GM21360 (cell line): Measurements from ENCODE around the gene LZTS3.
A peak's percentile ranks its signal among the peaks of the same experiment; 100 is the strongest.
"Not testable (repeated sequence)": the region's sequence is repeated elsewhere in the genome, so short reads cannot be mapped to it uniquely, and the experiment has no call there.

Source experiments
- ATAC-seq: cut with Tn5 transposase; IDR thresholded peaks from one replicate; pipeline ENCODE4 v1.9.1; 2021; ENCODE audit warnings: mild to moderate bottlenecking, moderate library complexity; ENCODE audit not compliant: unreplicated experiment

LZTS3 gene

DNA sequence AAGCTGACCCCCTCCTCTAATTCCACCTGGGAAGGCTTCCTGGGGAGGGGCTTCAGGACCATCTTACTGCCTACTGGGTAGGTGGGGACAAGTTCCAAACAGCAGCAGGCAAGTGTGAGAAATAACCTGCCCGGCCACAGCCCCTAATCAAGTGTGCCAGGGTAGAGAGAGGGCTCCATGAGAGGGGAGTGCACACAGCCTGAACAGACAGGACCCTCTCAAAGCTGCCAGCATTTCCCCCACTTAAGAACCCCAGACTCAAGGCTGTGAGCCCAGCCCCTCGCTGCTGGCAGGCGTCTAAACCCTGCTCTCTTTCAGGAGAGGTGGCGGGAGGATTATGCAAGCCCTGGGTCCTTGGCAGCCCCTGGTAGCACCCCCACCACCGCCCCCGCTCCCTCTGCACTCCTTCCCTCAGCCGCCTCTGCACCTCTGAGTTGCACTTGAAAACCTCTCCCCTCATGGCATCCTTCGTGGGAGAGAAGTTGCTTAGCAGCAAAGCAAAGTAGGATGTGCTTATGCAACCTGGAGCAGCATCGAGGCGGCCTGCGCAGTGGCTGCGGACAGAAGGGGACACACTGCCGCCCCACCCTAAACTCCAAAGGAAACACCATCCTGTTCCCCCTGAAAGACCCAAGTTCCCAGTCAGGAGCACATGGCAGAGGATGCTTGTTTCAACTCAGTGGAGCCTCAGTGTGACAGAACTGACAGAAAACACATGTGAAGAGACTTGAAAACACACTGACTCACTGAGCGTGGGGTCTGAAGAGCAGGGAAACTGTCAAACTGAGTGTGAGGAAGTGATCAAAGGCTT, 20.7 kb upstream of the LZTS3 start:
- ATAC-seq, result no peak

DNA sequence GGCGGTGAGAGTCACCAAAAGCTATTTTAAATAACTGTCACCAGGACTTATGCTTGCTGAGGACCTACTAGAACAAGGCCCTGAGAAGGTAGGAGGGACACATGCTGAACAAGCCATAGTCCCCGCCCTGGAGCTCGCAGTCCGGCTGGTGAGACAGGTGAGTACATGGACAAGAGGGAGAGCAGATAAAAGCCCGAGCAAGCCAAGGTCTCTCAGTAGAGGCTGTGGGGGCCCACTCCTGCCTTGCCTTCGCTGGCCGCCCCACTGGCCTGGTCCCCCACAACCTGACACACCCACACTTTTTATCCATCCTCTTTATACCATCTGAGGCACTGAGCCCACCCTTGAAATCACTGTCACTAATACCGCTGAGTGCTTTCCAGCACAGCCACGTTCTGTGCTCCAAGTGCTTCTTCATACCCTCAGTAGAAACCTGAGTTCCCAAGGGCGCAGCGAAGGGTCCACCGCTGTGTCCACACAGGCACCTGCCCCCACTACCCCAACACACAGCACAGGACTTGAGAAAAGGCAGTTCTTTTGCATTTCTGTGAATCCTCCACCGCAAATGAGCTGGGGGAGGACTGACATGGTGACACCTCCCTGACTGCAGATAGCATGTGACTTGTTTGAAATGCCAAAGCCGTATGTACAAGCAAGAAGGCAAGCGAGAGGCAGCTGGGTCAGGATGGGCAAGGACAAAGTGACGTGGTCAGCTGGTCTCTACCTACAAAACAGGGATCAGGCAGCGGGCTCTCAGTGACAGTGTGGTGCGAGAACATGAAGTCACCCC, 19.1 kb upstream of the LZTS3 start:
- ATAC-seq, result no peak

DNA sequence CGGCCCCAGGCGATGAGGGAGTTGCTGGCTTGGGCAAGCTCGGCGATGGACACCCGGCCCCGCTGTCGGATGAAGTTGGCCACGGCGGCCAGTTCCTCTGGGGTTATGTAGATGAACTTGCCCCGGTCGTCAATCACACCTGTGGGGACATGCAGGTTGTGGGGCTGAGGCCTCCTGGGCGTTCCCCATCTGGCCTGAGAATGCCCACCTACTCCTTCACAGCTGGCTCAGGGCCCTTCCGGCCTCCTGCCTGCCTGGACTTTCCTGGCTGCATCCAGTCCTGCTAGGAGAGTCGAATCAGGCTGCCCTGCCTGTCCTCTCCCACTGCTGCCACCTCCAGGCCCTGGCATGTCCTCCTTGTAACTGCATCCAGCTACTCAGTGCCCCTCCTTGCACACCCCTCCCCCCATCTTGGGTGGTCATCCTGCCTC, 17.3 kb upstream of the LZTS3 start:
- no peak for ATAC-seq

GRCh38 chr20:3189561-3190131, 16.3 kb upstream of the LZTS3 start:
- ATAC-seq, result no peak

DNA sequence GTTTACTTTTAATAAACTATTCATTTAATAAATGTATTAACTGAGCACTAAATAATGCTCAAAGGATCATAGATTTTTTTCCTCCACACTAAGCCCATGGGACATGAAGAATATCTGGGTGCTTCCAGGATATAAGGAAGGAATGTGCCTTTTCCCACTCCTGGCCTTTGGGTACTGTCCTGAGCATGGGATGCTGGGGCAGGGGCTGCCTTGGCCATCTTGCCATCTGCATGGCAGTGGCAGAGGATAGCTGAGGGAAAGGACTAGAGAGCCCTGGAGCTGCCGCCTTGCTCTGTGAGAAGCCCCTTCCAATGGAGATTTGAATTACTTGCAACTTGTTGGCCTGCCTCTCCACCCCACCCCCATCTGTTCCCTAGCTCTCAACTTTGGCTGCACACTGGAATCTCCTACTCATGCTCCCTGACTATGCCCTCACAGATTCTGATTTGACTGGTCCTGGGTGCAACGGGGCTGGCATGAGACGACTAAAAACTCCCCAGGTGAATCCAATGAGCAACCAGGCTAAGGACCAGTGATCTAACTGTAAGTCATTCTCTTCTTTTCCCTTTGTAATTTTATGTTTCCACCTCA, 15.6 kb upstream of the LZTS3 start:
- no peak for ATAC-seq

DNA sequence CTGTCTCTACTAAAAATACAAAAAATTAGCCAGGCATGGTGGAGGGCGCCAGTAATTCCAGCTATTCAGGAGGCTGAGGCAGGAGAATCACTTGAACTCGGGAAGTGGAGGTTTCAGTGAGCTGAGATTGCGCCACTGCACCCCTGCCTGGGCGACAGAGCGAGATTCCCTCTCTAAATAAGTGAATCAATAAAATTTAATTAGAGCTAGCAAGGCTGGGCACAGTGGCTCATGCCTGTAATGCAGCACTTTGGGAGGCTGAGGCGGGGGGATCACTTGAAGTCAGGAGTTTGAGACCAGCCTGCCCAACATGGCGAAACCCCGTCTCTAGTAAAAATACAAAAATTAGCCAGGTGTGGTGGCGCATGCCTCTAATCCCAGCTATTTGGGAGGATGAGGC, 14.5 kb upstream of the LZTS3 start:
- not testable (repeated sequence) for ATAC-seq

DNA sequence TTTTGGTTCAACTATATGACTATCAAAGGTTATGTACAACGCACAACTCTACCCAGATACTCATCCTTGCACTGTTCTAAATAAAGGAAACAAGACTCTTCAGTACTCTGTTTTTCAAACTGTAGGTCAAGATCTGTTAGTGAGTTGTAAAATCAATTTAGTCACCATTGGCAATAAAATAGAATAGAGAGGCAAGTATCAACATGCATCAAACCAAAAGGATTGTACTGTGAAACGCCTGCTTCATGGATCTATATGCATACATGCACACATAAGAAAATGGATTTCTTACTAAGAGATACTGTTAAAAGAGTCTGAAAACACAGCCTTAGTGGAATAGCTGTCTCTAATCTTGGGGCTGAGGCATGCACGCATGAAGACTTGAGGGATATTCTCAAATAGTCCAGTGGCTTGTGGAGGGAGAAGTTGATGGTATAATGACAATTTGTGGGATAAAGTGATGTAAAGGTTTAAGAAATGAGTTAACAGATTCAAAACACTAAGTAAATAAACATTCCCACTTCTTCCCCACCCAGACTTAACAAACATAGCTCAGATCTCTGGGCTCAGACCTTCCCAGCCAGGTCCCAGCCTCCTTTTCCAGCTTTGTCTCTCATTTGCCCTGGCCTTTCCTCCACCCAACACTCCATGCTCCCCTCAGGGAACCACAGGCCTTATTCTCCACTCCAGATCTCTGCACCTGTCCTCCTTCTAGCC, 10.7 kb upstream of the LZTS3 start:
- ATAC-seq, result no peak

GRCh38 chr20:3182429-3182828, 9.1 kb upstream of the LZTS3 start:
- not testable (repeated sequence) for ATAC-seq

DNA sequence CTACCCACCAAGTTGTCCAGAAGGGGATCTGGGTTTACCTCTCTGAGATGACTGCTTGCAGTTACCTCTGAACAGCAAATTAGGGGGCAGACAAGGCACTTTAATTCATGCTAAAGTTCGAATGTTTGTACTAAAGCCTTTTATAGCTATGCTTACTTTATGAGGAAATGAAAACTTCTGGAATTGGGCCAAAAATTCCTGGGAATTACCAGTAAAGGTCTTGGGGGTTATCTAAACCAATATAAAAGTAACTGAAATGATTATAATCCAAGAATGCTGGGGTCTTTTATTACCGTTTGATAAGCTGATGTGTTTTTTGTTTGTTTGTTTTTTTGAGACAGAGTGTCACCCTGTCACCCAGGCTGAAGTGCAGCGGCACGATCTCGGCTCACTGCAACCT, 7.9 kb upstream of the LZTS3 start:
- ATAC-seq, result no peak

GRCh38 chr20:3180319-3180718, 7.0 kb upstream of the LZTS3 start:
- ATAC-seq, result no peak

DNA sequence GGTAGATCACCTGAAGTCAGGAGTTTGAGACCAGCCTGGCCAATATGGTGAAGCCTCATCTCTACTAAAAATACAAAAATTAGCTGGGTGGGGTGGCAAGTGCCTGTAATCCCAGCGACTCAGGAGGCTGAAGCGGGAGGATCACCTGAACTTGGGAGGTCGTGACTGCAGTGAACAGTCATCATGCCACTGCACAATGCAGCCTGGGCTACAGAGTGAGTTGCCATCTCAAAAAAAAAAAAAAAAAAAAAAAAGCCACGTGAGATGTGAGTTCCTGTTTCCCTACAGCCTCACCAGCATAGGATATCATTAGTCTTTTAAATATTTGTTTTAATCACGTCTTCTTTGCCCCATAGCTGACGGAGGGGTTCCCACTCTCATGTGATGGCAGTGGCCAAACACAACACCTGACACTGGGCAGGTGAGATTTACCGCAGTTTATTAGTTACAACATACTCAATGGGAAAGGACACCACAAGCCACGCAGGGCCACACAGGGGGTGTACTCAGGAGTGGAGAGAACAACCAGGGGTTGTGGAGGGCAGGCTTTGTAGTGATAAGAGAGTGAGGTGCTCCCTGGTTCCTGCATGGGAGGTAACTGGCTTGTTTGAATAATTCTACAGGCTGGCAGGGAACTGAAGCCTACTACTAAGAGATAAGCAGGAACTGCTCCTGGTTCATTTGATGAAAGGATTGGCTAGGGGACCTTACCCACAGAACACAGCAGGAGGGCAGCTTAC, 4.6 kb upstream of the LZTS3 start:
- ATAC-seq, result no peak

DNA sequence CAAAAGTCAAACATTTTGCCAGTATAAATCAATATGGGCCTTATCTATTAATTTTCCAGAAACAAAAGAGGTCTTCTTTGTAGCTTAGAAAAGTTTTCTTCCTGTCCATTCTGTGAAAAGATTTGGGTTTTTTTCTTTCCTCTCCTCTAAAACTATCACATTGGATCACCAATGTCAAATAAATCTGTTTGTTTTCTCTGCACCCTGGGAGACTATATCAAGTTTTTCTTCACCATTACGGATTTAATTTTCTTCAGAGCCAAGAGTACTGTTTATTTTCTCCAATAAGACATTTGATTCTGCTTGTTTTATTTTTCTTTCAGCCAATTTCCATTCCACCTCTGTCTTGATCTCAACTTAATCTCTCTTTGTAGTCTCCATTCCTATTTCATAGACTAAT, 1.9 kb upstream of the LZTS3 start:
- no peak for ATAC-seq

GRCh38 chr20:3174442-3175261, 1.3 kb upstream of the LZTS3 start:
- ATAC-seq, result no peak

DNA sequence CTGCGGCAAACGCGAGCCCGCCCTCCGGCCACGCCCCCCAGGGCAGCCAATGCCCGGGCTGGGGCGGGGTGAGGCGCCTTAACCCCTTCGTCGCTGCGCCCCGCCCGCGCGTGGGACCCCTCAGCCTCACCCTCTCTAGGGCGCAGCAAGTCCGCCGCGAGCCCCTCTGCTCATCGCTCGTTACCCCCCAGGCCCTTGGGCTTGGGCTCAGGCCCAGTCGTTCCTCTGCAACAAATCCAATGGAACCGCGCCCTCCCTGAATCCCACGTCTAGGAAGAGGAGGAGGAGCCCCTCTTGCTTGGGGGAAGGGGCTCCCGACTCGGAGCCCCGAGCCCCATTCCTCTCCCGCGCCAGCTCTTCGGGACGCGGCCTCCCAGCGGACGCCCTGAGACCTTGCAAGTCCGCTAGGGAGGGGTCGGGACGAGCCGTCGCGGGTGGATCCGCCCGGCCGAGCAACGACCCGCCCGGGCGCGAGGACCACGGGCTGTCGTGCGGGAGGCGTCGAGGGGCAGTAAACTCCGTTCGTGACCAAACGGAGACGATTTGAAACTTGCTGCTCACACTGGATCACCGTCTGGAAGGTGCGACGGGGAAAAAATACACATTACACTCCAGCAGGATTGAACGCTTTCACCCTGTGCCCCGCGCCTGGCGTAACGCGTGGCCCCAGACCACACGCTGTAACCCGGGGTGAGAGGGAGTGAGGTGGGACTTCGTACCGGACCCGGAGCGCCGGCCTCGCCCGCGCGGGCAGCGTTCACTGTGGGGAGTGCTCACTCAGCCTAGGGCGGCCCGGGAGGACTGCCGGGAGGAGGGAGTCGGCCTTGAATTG, 477 bp upstream of the LZTS3 start:
- peak; percentile 15 for ATAC-seq

DNA sequence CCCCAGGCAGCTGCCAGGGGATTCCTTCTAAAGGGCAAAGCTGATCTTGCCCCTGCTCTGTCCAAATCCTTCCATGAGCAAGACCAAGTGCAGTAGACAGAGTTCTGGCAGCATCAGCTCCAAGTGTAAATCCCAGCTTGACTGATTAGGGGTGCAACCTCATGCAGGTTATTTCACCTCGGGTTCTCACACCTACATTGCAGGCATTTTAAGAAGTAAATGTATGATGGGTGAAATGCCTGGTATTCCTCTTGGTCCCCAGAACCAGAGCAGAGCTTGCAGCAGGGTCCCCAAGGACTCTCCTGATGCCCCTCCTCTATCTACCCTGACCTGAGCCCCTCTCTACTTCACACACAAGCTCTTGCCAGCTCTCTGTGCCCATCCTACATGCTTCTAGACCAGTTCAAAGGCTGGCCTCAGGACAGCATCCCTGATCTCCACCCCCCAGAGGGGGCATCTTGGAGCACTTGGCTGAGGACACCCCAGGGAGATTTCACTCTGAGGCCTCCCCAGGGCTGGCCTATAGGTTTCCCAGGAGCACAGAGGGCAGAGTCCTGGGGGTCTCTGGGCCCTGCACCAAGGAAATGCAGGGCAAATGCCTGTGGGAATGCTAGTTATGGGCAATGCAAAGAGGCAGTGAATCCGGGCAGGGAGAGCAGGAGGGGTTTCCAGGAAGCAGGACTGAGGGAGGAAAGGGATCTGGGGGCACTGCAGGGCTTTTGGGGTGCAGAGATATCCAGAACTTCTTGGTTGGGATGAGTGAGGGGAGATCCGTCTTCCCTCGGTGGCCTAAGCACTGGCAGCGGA, 1.0 kb downstream of the LZTS3 start:
- ATAC-seq, result no peak

DNA sequence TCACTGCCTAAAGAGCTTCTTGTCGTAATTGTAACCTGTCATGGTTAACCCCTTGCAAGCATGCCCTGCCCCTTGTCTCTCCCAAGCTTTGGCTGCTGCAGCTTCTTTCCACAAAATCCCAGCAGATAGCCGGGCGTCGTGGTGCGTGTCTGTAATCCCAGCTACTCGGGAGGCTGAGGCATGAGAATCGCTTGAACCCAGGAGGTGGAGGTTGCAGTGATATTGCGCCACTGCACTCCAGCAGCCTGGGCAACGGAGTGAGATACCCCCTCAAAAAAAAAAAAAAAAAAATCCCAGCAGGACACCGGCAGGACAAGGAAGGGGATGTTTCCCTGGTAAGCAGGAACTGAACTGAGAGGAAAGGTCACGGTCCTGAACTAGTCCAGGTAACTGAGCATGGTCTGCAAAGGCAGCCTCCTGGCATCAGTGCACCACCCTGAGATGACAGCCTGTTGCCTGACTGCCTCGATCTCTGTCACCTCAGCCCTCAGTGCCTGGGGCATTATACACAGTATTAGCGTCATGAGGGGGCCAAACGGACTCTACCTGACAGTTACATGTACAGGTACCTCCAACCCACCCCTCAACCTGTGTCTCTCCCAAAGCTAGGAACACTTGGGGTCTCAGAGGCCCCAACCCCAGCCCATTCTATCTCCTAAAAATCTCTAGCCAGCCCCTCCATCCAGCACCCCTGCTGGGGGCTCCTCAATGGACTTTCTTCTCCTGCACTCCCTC, 1.8 kb downstream of the LZTS3 start:
- no peak for ATAC-seq
